Breast epithelium (tissue), 4 donors: ENCODE data around the gene ACSS1. TPM values are rescaled to one million over a fixed set of nuclear protein-coding genes. Genes with fewer than 3 reads are reported as not detected.

ENCODE experiments used
- DNase-seq, 2 donors: peaks; one replicate each; pipeline ENCODE4 v3.0.0-alpha.2; 2019; ENCODE audit warnings: low spot score in 2 of 2
- H3K27ac ChIP-seq, 2 donors: fragments of 200-600 bp; sonication (generic) in 1 of 2; one replicate each; pipeline ENCODE4 v1.5.1; 2016 to 2019; ENCODE audit warnings: mild to moderate bottlenecking in 1 of 2
- H3K27me3 ChIP-seq, 2 donors: fragments of 200-600 bp; sonication (generic) in 1 of 2; one replicate each; pipeline versions ENCODE4 v1.5.1 to v1.6.0; 2017 to 2019; ENCODE audit warnings: control low read depth in 1 of 2, mild to moderate bottlenecking in 1 of 2
- H3K36me3 ChIP-seq: fragments of 200-600 bp; one replicate; pipeline ENCODE4 v1.5.1; 2019
- H3K4me1 ChIP-seq, 2 donors: fragments of 200-600 bp; sonication (generic); one replicate each; pipeline ENCODE4 v1.5.1; 2016 to 2019; ENCODE audit warnings: control low read depth in 1 of 2
- H3K4me3 ChIP-seq, 3 donors: fragments of 200-600 bp; sonication (generic); 1 replicate in 2 of 3; 2 replicates in 1 of 3; pipeline ENCODE4 v1.5.1; 2016 to 2019; ENCODE audit warnings: mild to moderate bottlenecking in 3 of 3, moderate library complexity in 2 of 3
- H3K9me3 ChIP-seq, 2 donors: fragments of 200-600 bp; sonication (generic) in 1 of 2; one replicate each; pipeline ENCODE4 v1.5.1; 2016 to 2019; ENCODE audit warnings: control low read depth in 1 of 2
- POLR2A ChIP-seq: fragments of 450-650 bp; IDR thresholded peaks from one replicate; pipeline ENCODE4 v1.6.1; 2016; ENCODE audit warnings: antibody characterized with exemption, mild to moderate bottlenecking, moderate library complexity
- POLR2AphosphoS5 ChIP-seq, 3 donors: sonication (generic); formaldehyde crosslinking; IDR thresholded peaks; one replicate each; pipeline ENCODE4 v1.6.1; 2017; ENCODE audit warnings: antibody characterized with exemption in 3 of 3
- intact Hi-C: fragments of 100-400 bp; cut with DNase I; formaldehyde crosslinking; loops from one replicate; pipeline ENCODE4 v1.15.1; 2023; ENCODE audit warnings: low total_unique reads
- total RNA-seq, 3 donors: library from RNA; depleted of rRNA; stranded (reverse); fragments of >200 nt; gene quantifications; one replicate each; pipeline ENCODE4 v1.1.0, GENCODE V29; 2016
- TF ChIP-seq, protein P1 (sequence below), 3 donors: fragments of 450-650 bp; IDR thresholded peaks; one replicate each; pipeline ENCODE4 v1.5.1; 2016 to 2017; ENCODE audit warnings: antibody characterized with exemption in 3 of 3, mild to moderate bottlenecking in 3 of 3, moderate library complexity in 3 of 3

ACSS1 gene
- total RNA-seq, 3 donors from 2014 or later, result 17.6 to 38.2 (median 37.4) TPM

DNA sequence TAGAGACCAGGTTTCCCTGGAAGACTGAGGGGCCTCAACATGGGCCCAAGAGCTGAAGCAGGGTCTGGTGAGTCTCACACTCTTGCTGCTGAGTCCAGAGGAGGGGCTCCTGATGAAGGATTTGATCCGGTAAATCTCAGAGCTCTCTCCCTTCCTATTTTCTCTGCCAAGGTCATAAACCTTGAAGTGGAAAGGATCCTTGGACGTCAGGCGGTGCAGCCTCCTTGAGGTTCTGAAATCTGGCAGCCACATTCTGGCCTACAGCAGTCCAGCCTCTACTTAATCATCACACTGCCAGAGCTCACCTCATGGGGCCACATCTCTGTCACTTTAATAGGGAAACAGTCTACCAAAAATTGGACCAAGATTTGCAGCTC lies 24.0 kb downstream of the ACSS1 start:
- no peak for TF ChIP-seq POLR2A
- TF ChIP-seq POLR2AphosphoS5 (IDR thresholded peaks at IDR 0.05), result no peak
- TF ChIP-seq, protein P1, sequence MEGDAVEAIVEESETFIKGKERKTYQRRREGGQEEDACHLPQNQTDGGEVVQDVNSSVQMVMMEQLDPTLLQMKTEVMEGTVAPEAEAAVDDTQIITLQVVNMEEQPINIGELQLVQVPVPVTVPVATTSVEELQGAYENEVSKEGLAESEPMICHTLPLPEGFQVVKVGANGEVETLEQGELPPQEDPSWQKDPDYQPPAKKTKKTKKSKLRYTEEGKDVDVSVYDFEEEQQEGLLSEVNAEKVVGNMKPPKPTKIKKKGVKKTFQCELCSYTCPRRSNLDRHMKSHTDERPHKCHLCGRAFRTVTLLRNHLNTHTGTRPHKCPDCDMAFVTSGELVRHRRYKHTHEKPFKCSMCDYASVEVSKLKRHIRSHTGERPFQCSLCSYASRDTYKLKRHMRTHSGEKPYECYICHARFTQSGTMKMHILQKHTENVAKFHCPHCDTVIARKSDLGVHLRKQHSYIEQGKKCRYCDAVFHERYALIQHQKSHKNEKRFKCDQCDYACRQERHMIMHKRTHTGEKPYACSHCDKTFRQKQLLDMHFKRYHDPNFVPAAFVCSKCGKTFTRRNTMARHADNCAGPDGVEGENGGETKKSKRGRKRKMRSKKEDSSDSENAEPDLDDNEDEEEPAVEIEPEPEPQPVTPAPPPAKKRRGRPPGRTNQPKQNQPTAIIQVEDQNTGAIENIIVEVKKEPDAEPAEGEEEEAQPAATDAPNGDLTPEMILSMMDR (IDR thresholded peaks at IDR 0.05), result no peak
- H3K36me3 ChIP-seq, result no peaks in the 10 kb centered on the region
- no peak overlapping the region for H3K4me3 ChIP-seq
- peaks cover 9 to 21% of the 10 kb centered on the region in 2 donors for H3K4me1 ChIP-seq
- no peaks in the 10 kb centered on the region for H3K27me3 ChIP-seq
- no peaks in the 10 kb centered on the region for H3K9me3 ChIP-seq
- no peak for DNase-seq
- intact Hi-C loops, result no loop called here
- H3K27ac ChIP-seq, result peak overlapping the region; percentile 66 to 73

DNA sequence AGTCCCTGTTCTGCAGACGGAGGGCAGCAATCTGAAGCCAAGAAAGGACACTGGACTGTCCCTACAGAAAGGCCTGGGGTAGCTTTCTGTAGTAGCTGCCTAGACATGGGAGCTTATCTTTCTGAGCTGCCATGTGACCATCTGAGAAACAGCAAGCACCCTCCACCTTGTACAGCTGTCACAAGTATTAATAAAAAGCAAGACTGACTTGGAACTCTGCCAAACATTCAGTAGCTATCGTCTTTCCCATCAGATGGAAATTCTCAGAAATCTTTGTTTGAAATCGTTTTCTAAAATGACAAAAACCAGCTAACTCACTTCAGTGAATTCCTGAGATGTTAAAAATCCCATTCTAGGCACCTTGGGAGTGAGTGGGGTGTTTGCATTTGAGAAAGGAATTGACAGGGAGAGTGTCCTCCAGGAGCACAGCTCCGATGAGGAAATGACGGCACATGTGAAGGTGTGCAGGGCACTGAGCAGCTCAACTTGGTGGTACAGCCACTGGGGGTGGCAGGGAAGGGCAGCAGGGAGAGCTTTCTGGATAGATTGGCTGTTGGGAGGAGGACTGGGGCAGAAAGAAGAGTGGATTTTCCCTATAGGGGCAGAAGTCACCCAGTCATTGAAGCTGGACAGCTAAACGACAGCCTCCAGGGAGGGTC lies 24.5 kb downstream of the ACSS1 start:
- no peaks in the 10 kb centered on the region for H3K36me3 ChIP-seq
- H3K4me3 ChIP-seq, result no peak overlapping the region
- TF ChIP-seq POLR2A (no peak), POLR2AphosphoS5 (IDR thresholded peaks at IDR 0.05) (no peak)
- TF ChIP-seq, protein P1 (IDR thresholded peaks at IDR 0.05), result no peak
- intact Hi-C loops, result no loop called here
- H3K9me3 ChIP-seq, result no peaks in the 10 kb centered on the region
- no peak for DNase-seq
- H3K27ac ChIP-seq, result peak overlapping the region; percentile 66 to 73
- peaks cover 4 to 16% of the 10 kb centered on the region in 2 donors for H3K4me1 ChIP-seq
- no peaks in the 10 kb centered on the region for H3K27me3 ChIP-seq

DNA sequence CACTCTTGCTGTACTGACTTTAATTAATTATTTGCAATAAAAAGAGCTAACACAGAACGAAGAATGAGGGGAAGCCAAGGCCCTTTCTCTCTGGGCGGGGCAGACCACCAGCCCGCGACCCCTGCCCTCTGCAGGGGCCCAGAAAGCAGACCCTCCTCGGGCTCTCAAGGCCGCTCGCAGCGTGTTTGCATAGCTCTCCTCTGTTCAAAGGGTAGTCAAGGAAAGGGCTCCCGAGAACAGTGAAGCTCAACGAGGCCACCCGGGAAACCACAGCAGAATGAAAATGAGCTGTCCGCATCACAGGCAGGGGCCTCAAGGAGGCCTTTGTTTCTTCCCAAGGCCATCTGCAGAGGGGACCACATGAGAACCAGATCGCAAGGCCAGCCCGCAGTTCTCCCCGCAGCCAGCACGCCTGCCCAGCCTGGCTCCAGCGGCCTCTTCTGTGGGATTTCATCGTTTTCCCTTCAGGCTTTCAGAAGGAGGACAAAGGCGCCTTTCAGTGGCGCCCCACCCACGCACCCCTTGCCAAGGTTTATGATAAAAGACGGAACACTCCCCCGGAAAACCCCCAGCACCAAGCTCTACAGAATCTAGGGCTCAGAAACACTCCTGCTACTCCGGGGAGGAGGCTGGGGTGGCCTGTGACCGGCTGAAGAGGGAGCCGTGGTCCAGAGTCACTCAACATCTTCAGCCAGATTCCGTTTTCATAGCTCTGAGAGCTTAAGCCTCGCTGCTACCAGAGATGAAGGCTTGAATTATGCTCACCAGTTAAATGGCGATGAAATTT lies 25.3 kb downstream of the ACSS1 start:
- Histone ChIP-seq H3K36me3 (no peaks in the 10 kb centered on the region), H3K4me3 (peak overlapping the region in 1 of 3 donors; percentile 27), H3K4me1 (peaks cover 4 to 8% of the 10 kb centered on the region in 2 donors), H3K27ac (peak overlapping the region; percentile 66 to 73), H3K27me3 (no peaks in the 10 kb centered on the region), H3K9me3 (no peaks in the 10 kb centered on the region)
- DNase-seq, result peak in 1 of 2 donors; percentile 74
- intact Hi-C loops, result no loop called here
- TF ChIP-seq POLR2A (no peak), POLR2AphosphoS5 (IDR thresholded peaks at IDR 0.05) (peak in 1 of 3 donors; percentile 8)
- TF ChIP-seq, protein P1 (IDR thresholded peaks at IDR 0.05), result no peak

DNA sequence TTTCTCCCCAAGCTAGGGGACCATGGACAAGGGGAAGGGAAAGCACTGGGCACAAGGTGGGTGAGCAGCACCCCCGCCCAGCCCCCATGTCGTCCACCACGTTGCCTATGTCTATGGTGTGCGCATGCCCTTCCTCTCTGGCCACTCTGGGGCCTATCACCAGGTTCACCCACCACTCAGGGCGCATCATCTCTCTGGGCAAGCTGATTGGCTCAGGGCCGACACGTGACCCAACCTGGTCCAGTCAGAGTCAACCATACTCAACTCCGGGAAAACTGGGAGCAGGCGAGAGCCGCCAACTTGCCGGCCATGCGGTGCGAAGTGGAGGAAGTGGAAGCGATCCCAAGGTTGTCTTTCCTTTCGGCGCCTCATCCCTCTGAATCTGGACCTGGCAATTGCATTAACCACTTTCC lies 25.9 kb downstream of the ACSS1 start:
- Histone ChIP-seq H3K9me3 (no peaks in the 10 kb centered on the region), H3K36me3 (no peaks in the 10 kb centered on the region), H3K4me1 (peaks cover 4 to 8% of the 10 kb centered on the region in 2 donors), H3K27me3 (no peaks in the 10 kb centered on the region), H3K4me3 (peak overlapping the region in 1 of 3 donors; percentile 27), H3K27ac (peak overlapping the region; percentile 66 to 73)
- intact Hi-C loops, result no loop called here
- no peak for TF ChIP-seq POLR2AphosphoS5 (IDR thresholded peaks at IDR 0.05)
- TF ChIP-seq, protein P1 (IDR thresholded peaks at IDR 0.05), result no peak
- TF ChIP-seq POLR2A, result no peak
- no peak for DNase-seq

DNA sequence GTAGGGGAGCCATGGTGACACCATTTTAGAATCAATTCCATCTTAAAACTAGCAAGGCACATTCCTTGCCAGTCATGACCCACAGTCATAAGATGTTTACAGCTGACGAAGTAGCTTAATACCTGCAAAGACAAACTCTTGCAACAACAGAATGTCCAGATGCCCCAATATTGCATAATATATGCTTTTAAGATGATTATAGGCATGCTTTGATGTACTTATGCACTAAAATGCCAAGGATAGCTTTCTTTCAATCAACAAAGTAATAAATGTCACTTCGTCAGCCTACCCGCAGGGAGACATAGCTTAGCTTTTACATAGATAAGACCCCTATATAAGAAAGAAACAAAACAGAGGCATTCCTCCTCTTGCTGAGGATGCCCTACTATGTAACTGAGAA lies 26.7 kb downstream of the ACSS1 start:
- TF ChIP-seq POLR2A (no peak), POLR2AphosphoS5 (IDR thresholded peaks at IDR 0.05) (no peak)
- TF ChIP-seq, protein P1 (IDR thresholded peaks at IDR 0.05), result no peak
- H3K9me3 ChIP-seq, result no peaks in the 10 kb centered on the region
- H3K27me3 ChIP-seq, result no peaks in the 10 kb centered on the region
- peaks cover 4 to 8% of the 10 kb centered on the region in 2 donors for H3K4me1 ChIP-seq
- intact Hi-C loops, result no loop called here
- no peak for DNase-seq
- H3K36me3 ChIP-seq, result no peaks in the 10 kb centered on the region
- H3K27ac ChIP-seq, result no peak overlapping the region
- no peak overlapping the region for H3K4me3 ChIP-seq
